ENCODE results near the gene RCL1.
A peak's percentile ranks its signal among the peaks of the same experiment; 100 is the strongest.
"Not testable (repeated sequence)": the region's sequence is repeated elsewhere in the genome, so short reads cannot be mapped to it uniquely, and the experiment has no call there.

The RCL1 gene, protein sequence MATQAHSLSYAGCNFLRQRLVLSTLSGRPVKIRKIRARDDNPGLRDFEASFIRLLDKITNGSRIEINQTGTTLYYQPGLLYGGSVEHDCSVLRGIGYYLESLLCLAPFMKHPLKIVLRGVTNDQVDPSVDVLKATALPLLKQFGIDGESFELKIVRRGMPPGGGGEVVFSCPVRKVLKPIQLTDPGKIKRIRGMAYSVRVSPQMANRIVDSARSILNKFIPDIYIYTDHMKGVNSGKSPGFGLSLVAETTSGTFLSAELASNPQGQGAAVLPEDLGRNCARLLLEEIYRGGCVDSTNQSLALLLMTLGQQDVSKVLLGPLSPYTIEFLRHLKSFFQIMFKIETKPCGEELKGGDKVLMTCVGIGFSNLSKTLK

DNA sequence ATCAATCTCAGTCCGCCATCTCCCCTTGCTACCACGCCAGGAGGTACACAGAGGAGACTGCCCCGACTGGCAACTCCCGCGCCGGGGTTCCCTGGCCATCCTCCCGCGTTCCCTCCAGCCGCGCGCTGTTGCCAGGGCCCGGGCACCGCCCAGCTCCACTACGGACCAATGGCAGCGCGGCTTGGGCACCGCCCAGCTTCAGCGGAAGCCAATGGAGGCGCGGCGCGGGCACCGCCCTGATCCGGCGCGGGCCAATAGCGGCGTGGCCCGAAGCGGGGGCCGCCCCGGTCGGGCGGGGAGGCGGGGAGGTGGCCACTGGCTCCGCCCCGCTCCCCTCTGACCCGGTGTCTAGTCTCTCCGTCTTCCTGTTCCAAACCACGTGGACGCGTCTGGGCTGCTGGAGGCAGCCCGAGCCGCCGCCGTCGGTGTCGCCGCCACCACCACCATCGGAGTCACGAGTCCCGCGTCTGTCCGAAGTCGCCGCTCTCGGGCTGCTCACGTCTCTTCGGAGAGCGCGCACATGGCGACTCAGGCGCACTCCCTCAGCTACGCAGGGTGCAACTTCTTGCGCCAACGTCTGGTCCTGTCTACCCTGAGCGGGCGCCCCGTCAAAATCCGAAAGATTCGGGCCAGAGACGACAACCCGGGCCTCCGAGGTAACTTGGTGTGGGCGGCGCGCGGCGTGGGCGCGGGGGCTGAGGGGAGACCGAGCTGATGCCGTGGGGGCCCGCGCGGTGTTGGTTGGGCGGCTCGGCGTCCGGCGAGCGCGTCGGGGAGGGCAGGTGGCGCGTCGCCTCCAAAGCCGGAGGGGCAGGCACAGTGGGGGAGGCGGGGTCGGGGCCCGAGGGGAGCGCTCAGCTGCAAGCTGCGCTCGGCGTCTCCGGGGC, at the start of gene RCL1:
Gene RCL1, plus strand, starts transcription at position 373 of the 887 bp plus-strand sequence. Its CDS starts 148 bp downstream, at position 521.
- peak; percentile 91 for DNase-seq

DNA sequence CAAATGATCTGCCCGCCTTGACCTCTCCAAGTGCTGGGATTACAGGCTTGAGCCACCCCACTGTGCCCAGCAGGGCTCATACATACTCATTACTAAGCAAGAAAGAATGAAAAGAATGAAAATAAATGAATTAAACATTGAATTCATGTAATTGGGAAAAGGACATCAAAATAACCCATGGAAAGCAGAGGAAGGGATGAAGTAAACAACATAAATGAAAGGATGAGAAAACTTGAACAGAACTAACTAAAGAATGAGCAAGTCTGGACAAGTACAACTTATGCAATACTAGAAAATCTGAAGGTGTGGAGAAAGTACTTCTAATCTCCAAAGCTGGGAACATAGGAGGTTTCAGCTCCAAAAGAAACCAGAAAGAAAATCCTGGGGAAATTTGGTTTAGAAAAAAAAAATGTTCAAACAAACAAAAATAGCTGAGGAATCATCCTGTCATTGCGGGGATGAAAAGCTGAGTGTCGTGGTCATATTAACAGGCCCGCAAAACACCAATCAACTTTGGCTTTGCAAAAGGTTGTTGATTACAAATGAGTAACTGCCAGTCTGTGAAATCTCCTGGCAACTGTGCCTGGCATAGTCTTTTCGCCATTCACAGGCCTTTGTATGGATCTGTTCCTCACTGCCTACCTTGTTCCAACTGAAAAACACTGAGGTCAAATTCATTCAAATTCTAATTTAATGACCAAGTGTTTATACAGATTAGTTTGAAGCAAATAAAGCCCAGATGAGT, 49.4 kb upstream of the RCL1 start:
- DNase-seq, result no peak

DNA sequence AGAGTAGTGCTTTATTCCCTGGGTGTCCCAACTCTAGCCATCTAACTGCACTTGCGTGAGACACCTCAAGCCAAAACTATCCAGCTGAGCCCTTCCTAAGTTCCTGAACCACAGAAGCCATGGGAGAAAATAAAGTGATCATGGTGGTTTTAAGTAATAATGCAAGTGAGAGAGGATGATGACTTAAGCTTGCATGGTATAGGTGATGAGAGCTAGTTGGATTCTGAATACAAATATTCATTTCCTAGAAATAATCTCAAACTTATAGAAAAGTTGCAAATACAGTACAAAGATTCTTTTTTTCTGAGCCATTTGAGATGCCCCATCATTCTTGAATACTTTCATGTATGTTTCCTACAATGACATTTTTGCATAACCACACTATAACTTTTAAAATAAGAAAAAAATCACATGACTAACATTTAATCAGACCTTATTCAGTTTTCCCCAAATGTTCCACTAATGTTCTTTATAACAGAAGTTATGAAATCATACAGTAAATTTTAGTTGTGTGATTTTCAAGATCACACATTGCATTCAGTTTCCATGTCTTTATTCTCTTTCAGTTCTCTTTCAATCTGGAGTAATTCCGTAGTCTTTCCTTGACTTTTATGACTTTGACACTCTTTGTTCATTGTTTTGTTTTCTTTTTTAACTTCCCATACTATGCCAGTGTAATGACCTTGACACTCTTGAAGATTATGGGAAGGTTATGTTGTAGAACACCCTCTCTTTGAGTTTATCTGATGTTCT, 46.3 kb upstream of the RCL1 start:
- DNase-seq, result no peak

DNA sequence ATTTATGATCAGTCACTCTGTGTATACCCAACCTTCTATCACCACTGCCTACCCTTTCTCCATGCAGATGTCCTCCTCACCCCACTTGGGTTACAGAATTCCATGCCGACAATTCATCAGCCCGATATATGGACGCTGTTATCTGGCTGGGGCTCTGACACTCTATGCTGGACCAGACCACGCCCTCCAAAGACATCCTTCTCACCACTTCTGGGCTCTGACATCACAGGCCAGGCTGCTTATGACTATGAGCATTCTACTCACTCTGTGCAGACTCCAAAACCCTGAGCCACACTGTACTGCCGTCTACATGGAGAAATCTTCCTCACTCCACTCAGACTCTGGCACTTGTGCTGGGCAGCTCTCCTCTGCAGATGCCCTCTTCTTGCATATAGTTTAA, 44.1 kb upstream of the RCL1 start:
- DNase-seq, result no peak

DNA sequence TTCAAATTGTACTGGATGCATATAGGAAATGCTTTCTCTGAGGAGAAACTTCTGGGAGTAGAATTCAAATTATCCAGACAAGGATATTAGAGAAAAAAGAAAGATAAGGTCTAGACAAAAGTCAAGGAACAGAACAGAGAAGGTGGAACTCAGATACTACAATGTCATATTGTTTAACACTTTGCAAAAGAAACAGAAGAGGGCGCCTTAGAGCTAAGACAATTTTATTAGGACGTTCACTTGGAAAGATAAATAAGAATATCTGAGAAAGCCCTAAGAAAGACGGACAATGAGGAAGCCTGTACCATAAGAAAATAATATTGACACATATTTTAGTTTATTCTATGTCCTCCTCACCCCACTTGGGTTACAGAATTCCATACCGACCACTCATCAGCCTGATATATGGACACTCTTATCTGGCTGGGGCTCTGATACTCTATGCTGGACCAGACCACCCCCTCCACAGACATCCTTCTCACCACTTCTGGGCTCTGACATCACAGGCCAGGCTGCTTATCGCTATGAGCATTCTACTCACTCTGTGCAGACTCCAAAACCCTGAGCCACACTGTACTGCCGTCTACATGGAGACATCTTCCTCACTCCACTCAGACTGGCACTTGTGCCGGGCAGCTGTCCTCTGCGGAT, 42.6 kb upstream of the RCL1 start:
- no peak for DNase-seq

DNA sequence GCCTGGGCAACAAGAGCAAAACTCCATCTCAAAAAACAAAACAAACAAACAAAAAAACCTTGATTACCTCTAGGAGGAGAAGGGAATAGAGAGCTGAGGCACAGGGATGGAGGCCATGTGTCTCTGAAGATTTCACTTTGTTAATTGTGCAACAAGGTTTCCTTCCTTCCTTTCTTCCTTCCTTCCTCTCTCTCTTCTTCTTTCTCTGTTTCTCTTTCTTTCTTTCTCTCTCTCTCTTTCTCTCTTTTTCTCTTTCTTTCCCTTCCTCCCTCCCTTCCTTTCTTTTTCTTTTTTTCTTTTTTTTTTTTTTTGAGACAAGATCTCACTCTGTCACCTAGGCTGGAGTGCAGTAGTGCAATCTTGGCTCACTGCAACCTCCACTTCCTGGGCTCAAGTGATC, 38.2 kb upstream of the RCL1 start:
- DNase-seq, result not testable (repeated sequence)

DNA sequence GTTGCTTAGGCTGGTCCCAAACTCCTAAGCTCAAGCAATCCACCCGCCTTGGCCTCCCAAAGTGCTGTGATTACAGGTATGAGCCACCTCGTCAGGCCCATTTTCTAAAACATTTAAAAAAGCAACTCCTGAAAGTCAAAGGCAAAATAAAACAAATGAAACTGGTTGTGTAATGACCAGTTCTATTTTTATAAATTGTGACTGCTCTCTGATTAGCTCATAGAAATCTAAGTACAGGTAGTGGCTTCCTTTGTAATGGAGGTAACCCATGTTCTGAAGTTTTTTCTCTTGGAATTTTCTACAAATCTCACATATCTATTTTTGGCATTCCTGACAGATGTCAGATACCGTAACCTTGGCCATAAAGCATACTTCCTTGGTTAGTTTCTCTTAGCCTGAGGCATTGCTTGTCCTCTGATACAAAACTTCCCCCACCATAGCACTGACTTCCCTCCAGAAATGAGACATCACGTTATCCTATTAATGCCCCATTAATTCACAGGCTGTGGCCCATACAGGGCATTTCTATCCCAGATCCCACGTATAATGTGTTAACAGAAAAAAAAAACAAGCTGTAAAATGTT, 37.6 kb upstream of the RCL1 start:
- no peak for DNase-seq

DNA sequence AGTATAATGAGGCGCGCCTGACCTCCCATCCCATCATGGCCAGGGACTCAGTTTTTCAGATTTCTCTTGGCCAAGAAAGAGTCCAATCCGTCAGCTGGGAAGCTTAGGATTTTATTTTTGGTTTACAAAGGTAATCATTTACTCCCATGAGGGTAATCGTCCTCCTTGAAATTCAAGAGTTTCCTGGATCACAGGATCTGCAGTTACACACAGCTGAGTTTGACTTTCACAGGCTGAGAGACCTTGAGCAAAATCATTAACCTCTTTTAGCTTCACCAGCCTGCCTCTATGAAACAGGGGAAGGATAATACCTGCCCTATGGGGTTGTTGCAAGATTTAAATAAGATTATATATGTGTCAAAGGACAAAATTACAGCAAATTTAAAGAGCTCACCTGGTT, 36.3 kb upstream of the RCL1 start:
- DNase-seq, result no peak

DNA sequence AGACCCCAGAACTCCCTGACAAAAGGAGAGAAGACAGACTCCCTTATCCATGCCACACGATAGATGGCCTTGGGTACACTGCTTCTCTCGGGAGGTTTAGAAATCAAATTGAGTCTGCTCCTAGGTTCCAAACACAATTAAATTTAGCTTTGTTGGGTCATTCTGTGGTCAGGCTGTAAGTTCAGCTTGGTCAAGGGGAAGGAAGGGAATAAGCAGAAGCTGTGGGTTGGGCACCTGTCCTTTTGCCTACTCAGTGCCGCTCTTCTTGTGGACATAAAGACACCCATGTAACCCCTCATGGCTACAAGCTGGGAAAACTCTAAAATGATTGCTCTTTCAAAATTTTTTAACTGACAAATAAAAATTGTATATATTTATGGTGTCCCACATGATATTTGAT, 32.6 kb upstream of the RCL1 start:
- no peak for DNase-seq

DNA sequence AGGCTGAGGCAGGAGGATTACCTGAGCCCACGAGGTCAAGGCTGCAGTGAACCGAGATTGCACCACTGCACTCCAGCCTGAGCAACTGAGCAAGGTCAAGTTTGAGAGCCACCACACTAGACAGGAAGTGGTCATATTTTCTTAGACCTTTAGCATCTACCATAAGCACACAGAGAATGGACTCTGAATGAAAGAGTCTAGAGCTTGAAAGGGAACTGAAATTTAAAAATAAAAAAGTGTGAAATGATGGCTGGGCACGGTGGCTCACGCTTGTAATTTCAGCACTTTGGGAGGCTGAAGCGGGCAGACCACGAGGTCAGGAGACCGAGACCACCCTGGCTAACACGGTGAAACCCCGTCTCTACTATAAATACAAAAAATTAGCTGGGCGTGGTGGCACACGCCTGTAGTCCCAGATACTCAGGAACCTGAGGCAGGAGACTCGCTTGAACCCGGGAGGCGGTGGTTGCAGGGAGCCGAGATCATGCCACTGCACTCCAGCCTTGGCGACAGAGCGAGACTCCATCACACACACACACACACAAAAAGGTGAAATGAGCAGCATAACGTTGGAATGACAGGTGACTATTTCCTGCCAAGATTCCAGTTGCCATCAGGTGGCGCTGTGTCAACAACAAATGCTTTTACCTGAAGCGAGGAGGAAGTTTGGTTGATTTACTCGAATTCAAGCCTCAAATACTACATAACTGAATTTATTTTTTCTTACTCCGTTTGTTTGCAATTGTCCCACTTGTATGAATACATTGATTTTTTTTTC, 30.4 kb upstream of the RCL1 start:
- no peak for DNase-seq

DNA sequence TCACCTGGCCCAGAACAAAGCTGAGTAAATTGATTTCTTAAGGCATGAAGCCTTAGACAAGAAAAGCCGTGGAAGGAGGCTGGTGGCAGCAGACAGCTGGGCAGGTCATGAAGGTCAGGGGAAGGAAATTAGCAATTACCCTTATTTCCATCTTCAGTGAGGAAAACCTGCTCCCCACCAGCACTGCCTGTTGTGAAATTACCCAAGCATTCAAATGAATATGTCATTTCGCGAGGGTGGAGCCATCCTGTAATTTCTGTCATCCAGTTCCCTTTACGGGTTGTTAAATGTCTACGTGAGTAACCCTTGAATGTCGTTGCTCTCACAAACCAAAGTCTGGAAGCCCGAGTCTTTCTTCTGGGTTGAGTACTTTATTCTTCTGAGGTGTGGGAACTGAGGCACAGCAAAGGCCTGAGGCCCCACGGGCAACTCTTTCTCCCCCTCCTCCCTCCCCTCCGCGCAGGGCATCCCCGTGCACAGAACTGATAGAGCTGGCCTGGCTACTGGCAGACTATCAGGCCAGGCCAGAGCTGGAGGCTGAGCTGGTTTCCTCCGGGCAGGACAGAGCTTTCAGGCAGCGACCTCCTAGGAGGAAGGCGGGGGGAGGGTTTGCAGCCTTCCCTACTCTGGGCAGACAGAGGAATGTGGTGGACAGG, 29.7 kb upstream of the RCL1 start:
- DNase-seq, result no peak

DNA sequence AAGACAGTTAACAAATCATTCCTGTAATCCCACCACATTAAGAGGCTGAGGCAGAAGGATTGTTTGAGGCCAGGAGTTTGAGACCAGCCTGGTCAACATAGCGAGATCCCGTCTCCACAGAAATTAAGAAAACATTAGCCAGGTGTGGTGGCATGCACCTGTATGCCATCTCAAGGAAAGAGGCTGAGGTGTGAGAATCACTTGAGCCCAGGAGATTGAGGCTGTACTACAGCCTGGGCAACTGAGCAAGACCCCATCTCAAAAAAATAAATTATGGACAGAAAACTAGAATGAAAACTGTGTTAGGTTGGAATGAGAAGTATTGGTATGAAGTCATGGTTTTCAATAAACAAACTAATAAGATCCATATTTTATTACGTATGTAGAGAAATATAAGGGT, 28.7 kb upstream of the RCL1 start:
- DNase-seq, result no peak

DNA sequence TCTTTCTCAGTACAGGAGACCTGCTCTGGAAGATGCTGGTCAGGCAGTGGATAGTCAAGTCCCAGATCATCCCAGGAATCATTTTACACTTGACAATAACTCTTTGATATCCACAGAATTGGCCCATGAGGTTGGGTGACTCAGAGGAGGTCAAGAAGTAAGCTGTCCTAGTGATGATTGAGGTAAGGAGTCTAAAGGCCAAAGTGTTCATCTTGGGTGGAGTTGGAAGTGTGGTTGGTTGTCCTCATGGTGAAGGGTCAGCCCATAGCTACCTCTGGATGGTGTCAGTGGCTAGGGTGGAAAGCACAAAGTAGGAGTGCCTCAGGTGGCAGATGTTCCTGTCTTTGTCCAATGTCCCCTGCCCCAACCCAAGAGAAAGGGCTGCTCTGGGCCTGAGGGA, 24.1 kb upstream of the RCL1 start:
- DNase-seq, result no peak

DNA sequence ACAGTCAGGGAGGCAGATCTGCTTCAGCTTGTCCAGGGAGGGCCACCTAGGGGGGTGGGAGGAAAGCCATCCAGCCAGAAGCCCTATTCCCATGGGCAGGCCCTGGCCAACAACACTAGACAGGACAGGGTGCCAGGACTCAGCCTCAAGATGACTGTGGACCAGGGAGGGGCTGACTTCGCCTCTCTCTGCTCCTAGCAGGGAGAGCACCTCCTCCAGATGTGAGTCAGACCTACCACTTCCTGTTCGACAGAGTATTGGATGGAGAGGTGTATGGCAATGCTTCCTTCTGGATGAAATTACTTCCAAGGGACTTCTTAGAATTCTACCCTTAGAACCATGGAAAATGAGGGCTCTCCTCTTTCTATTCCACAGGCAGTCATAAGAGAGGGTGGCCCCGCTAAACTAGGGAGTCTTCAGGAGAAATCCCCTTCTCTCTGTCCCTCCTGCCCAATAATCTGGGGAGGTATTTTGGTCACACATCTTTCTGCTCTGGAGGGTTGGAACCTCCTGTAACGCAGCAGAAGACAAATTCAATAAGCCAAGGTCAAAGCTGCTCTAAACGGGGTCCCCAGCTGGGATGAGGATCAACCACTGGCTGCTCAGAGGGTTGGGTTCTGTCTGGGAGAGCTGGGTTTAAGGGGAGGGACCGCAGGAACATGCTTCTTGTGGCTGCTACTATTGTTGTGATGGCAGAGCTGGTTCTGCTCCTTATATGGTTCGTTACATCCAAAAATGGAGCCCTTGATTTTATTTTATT, 23.2 kb upstream of the RCL1 start:
- DNase-seq, result no peak

DNA sequence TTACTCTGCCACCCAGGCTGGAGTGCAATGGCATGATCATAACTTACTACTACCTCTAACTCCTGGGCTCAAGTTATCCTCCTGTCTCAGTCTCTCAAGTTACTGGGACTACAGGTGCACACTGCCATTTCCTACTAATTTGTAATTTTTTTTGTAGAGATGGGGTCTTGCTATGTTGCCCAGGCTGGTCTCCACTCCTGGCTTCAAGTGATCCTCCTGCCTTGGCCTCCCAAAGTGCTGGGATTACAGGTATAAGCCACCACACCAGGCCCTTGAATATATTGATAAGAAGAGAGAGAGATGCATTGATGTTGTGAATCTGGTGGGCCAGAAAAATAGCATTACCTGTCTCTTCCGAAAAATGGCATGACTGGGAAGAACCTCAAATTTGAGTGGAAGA, 21.0 kb upstream of the RCL1 start:
- DNase-seq, result no peak

DNA sequence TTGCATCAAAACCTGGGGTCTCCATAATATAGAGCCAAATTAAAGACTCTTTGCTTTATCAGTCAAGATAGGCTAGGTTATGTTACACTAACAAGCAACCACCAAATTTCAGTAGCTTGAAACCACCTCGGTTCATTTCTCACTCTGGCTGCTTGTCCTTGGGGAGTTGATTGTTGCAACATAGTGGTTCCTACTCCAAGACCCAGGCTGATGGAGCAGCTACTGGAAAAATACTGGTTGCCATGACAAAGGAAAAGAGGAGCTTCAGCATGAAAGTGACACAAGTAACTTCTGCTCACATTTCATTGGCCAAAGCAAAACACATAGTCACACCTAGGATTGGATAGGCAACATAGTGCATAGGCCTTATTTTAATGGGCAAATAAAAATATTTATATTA, 18.5 kb upstream of the RCL1 start:
- DNase-seq, result no peak

DNA sequence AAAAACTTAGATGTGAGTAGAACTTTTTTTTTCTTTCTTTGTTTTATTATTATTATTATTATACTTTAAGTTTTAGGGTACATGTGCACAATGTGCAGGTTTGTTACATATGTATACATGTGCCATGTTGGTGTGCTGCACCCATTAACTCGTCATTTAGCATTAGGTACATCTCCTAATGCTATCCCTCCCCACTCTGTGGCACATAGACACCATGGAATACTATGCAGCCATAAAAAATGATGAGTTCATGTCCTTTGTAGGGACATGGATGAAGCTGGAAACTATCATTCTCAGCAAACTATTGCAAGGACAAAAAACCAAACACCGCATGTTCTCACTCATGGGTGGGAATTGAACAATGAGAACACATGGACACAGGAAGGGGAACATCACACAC, 17.8 kb upstream of the RCL1 start:
- DNase-seq, result not testable (repeated sequence)

DNA sequence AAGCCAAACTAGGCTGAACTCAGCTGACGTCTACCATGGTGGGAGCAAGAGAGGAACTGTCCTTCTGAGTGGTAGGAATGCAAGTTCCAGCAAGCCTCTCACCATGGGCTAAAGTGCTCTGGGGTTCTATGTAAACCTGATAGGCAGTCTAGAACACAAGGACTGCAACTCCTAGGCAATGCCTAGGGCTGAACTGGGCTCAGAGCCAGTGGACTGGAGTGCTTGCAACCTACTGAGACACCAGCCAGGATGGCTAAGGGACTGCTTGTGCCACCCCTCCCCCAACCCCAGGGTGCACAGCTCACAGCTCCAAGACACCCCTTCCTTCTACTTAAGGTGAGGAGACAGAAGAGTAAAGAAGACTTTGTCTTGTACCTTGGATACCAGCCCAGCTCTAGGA, 12.1 kb upstream of the RCL1 start:
- no peak for DNase-seq

DNA sequence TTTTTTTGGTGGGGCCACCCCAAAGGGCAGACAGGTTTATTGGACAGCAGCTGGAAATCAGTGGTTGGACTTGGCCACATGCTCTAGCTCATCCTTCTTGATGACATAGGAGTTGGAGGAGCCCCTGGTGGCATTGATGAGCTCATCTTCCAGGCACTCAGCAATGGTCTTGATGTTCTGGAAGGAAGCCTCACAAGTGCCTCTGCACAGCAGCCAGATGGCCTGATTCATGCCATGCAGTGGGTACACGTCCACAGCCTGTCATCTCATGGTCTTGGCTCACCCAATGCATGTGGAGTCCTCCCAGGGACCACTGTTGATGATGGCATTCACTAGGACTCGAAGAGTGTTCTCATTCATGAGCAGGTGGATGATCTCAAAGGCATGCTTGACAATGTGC, 11.3 kb upstream of the RCL1 start:
- no peak for DNase-seq

DNA sequence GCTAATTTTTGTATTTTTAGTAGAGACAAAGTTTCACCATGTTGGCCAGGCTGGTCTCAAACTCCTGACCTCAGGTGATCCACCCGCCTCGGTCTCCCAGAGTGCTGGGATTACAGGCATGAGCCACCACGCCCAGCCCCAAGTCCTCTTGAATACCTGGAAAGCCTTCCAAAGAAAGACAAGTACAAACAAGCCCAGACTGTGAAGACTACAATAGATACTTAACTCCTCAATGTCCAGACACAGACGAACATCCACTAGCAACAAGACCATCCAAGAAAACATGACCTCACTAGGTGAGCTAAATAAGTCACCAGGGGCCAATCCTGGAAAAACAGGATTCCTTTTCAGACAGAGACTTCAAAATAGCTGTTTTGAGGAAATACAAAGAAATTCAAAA, 9.6 kb upstream of the RCL1 start:
- not testable (repeated sequence) for DNase-seq

All from NCI-H510A (cell line).